ES-I3 (cell line): Measurements from ENCODE around the gene E2F4.

Experiments
- H3K36me3 ChIP-seq: 2 replicates; pipeline ENCODE4 v1.6.1; 2013; ENCODE audit warnings: mild to moderate bottlenecking, low read length, control low read depth, moderate library complexity; ENCODE audit not compliant: insufficient read depth
- H3K4me1 ChIP-seq: 2 replicates; pipeline ENCODE4 v1.6.1; 2013; ENCODE audit warnings: mild to moderate bottlenecking, control low read depth, low read length; ENCODE audit not compliant: insufficient read depth
- H3K9ac ChIP-seq: 2 replicates; pipeline ENCODE4 v1.6.1; 2013; ENCODE audit warnings: low read depth, mild to moderate bottlenecking, low read length, moderate library complexity
- H3K9me3 ChIP-seq: 2 replicates; pipeline ENCODE4 v1.6.1; 2013; ENCODE audit warnings: mild to moderate bottlenecking, low read length, moderate library complexity; ENCODE audit not compliant: control insufficient read depth, insufficient read depth

The E2F4 gene

DNA sequence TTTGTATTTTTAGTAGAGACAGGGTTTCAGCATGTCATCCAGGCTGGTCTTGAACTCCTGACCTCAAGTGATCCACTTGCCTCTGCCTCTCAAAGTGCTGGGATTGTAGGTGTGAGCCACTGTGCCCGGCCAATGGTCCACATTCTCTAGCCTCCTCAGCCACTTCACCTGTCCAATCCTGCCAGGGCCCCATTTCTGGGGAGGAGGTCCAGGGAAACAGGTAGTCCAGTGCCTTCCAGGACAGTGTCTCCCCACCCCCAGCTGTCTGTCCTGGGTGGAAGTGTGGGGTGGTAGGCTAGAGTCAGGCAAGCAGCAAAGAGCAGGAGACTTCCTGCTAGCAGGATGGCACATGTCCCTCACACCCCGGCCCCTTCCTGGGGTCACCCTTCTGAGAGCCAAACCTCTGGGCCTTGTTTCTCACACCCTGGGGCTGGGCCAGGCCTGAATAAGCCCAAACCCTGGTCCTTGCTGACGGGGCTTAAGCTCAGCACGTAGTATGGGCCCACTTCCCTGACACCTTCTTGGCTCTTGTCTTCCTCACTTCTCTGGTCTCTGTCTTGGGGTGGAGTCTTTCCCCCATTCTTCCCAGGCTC is 50.3 kb downstream of the E2F4 start:
- H3K36me3 ChIP-seq, result peaks cover 3% of the 10 kb centered on the region; the same call in 1 of the 2 replicates
- H3K4me1 ChIP-seq, result peaks cover 29% of the 10 kb centered on the region
- H3K9ac ChIP-seq, result no peak overlapping the region
- H3K9me3 ChIP-seq, result no peaks in the 10 kb centered on the region

DNA sequence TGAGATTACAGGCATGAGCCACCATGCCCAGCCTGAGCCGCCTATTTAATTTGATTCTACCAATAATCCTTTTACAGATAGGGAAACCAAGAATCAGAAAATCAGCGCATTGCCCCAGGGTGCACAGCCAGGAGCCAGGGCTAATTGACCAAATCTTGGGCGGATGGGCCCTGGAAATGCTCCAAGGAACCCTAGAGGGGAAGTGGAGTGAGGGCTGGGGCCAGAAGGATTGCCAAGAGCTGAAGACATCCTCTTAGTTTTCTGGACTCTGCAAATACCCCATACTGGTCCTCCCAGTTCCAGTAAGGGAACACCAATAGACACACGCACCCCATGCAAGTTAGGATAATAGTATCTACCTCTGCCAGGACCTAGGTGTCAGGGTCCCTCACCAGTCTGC is 51.5 kb downstream of the E2F4 start:
- peaks cover 33% of the 10 kb centered on the region for H3K4me1 ChIP-seq
- H3K36me3 ChIP-seq, result peaks cover 3% of the 10 kb centered on the region; the same call in 1 of the 2 replicates
- no peak overlapping the region for H3K9ac ChIP-seq
- no peaks in the 10 kb centered on the region for H3K9me3 ChIP-seq

DNA sequence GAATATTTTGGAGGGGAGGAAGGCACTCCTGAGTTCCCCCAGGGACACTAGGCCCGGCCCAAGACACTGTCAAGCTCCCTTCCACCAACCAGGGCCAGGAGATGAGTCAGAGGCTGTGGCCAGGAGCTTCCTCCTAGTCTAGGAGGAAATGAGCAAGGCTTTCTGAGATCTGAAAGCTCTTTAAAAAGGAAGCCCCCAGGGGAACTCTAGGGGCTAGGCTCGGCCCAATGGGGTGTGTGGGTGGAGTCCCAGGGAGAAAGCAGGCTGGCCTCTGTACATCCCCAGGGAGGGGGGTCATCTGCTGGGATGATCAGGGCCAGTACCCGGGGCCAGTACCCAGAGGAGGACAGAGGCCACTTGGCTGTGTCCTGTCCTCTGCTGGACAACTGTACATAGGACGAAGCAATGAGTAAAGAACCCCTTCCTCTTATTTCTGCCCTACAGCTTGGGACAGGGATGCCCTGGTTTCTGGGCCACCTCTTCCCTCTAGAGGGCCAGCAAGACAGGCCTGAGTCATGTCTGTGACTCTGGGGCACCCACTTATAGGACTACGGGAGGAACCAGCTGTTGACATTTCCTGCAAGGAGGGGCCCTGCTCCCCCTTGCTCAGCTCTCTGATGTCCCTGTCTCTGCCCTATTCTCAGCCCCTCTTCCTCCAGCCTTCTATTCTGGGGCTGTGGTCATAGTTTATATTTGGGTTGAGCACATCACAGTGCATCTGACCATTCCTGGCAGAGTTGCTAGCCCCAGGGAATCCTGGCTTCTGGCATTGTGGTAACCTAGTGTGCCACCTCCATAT is 52.6 kb downstream of the E2F4 start:
- 0 out of 2 replicates have a peak, but pooled peaks cover under 1% of the 10 kb centered on the region for H3K36me3 ChIP-seq
- H3K9ac ChIP-seq, result peak overlapping the region; percentile 96; the same call in 1 of the 2 replicates
- peaks cover 37% of the 10 kb centered on the region for H3K4me1 ChIP-seq
- no peaks in the 10 kb centered on the region for H3K9me3 ChIP-seq

DNA sequence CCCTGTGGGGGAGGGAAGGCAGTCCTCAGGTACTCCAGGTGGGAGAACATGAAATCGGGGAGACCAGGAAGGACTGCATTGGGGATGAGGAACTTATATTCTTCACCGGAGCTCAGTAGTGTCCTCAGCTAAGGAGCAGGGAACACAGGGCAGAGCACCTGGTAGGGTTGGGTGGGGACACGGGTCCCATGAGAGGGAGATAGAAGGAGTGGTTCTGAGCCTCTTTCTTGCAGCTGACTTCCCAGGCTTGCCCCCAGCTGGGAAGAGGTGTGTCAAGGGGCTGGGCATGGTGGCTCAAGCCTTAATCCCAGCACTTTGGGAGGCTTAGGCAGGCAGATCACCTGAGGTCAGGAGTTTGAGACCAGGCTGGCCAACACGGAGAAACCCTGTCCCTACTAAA is 53.2 kb downstream of the E2F4 start:
- peak overlapping the region; percentile 96 for H3K9ac ChIP-seq
- H3K4me1 ChIP-seq, result peaks cover 37% of the 10 kb centered on the region
- no peaks in the 10 kb centered on the region for H3K36me3 ChIP-seq

DNA sequence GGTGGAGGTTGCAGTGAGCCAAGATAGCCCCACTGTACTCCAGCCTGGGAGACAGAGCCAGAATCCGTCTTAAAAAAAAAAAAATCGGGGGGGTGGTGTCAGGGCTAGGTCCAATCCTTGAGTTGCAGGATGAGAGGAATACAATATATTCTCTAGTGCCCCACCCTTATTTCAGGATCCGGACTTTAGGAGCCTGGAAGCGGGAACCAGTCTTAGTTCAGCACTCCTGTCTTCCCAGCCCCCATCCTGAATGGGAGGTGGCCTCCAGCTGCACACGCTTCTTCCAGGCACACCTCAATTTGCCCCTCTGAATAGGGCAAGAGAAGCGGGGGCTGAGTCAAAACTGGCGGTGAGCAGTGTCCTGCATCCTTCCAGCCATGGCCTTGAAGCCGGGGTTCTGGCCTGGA is 53.7 kb downstream of the E2F4 start:
- no peaks in the 10 kb centered on the region for H3K9me3 ChIP-seq
- peaks cover 37% of the 10 kb centered on the region for H3K4me1 ChIP-seq
- H3K36me3 ChIP-seq, result no peaks in the 10 kb centered on the region
- peak overlapping the region; percentile 96 for H3K9ac ChIP-seq

More for the DNA sequence above, 53.2 kb downstream of the E2F4 start:
- H3K9me3 ChIP-seq, result no peaks in the 10 kb centered on the region

DNA sequence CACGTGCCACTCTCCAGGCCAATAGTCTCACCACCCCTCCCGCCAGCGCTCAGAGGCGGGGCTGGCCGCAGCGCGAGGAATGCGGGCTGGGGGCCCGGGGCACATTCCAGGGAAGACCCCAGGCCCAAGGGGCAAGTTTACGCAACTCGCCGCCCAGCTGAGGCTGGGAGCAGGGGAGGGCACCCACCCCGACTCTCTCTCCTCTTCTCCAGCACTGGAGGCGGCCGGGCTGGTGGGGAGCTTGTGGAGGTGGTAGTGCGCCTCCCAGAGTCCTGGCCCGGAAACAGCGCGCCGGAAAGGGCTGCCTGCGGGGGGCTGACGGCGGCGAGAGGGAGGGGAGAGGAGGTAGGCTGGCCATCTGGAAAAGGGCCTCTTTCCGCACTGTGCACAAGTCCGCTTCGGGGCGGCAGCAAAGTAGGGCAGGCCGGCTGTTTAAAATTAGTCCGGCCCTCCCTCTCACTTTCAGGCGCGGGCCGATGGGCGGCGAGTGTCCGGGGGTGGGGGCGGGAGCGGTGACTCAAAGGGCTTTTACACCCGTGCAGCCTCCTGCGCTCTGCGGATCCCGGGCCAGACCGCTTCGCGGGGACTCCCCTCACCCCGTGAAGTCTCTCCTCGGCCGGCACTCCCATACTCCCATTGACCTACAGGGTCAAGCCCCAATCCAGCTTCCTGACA is 54.3 kb downstream of the E2F4 start:
- Histone ChIP-seq H3K9ac (peak overlapping the region; percentile 96), H3K4me1 (peaks cover 36% of the 10 kb centered on the region), H3K9me3 (no peaks in the 10 kb centered on the region), H3K36me3 (no peaks in the 10 kb centered on the region)

DNA sequence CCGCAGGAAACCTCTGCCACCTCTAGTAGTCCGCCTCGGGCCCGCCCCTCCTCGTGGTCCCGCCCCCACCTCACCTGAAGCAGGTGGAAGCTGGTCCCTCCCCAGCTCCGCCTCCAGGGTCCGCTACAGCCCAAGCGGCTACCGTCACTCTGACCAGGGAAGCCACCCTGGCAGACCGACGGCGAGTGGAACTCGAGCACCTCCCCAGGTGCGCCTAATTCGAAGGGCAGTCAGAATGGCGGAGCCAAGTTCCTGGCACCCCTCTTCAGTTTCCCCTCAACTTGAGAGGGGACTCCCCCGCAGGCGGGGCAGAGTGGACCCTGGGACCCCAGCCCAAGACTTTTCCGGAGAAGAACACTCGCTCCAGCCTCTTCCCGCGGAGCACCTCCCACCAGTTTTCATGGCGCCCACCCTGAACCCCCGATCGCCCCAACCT is 54.8 kb downstream of the E2F4 start:
- Histone ChIP-seq H3K9me3 (no peaks in the 10 kb centered on the region), H3K9ac (peak overlapping the region; percentile 96), H3K4me1 (peaks cover 30% of the 10 kb centered on the region), H3K36me3 (no peaks in the 10 kb centered on the region)

DNA sequence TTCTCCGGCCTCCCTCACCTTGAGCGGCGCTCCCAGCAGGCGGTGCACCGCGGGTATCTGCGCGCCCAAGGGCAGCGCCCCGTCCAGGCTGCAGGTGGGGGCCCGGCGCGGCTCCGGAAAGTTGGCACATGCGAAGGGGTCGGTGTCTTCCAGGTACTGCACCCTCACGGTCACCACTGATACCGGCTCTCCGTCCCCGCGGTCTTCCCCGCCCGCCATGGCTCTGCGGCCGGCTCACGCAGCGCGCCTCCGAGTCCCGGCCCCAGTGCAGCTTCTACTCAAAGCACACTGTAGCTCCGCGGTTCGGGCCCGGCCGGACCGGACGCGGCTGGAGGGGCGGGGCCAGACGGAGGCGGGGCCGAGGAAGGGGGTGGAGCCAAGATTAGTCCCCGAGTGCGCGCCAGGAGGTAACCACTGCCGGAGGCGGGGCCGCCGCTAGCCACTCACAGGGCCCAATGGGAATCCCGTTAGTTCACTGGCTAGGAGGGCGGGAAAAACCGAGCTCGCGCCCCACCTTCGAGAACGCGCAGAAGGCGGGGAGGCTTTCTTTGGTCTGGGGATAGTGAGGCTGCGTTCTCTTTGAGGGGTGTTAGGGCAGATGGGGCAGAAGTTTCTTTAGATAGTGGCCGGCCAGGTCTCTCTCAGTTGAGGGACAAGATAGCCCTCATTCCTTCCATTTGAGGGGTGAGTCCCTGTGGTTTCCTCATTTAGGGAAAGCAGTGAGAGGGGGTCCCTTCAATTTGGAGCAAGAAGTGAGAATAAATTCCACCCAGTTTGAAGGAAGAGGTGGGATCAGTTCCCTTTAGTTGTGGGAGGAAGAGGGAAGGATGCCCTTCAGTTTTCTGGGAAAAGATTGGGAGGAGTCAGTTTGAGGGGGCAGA is 55.5 kb downstream of the E2F4 start, which contains the start of gene FHOD1:
Gene FHOD1 (minus strand): TSS at position 290 of the 881 bp plus-strand sequence. CDS start 71 bp downstream, at position 219.
- Histone ChIP-seq H3K9ac (peak within 1 kb of the TSS; percentile 96), H3K36me3 (no peaks in the 10 kb centered on the region), H3K9me3 (no peaks in the 10 kb centered on the region), H3K4me1 (peaks cover 29% of the 10 kb centered on the region)

DNA sequence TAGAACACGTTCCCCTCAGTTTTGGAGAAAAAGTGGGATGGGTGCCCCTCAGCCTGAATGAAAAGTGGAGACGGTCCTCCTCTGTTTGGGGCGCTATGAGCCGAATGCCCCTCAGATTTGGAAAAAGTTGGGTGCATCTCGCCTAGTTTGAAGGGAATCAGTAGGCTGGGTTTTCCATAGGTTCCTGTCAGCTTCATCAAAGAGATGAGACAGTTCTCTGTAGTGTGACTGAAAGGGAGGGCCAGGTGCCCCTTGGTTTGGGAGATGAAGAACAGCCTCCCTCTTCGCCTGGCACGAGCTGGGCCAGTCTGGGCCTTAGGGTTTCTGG is 56.1 kb downstream of the E2F4 start:
- Histone ChIP-seq H3K4me1 (peaks cover 29% of the 10 kb centered on the region), H3K9ac (peak overlapping the region; percentile 96; the same call in 1 of the 2 replicates), H3K36me3 (no peaks in the 10 kb centered on the region), H3K9me3 (no peaks in the 10 kb centered on the region)
